Activated B cell treated with CpG ODN at 0.5 μM for 24 hours (primary cell): ENCODE results near the gene PML. TPM values are rescaled to one million over a fixed set of nuclear protein-coding genes. Genes with fewer than 3 reads are reported as not detected.

Experiments used
- ATAC-seq: fragments of 200-7000 bp; cut with Tn5 transposase; one replicate; pipeline ENCODE4 v1.10.0; 2021; ENCODE audit warnings: low read depth, mild to moderate bottlenecking, moderate library complexity
- CTCF ChIA-PET: fragments of 350-600 bp; sonication (Branson Sonifier 250); formaldehyde crosslinking; loops from one replicate; lab custom pipeline; 2021; ENCODE audit warnings: antibody characterized with exemption; lab: Charles Lee
- POLR2A ChIA-PET: fragments of 350-600 bp; sonication (Branson Sonifier 250); formaldehyde crosslinking; loops from one replicate; lab custom pipeline; 2021; ENCODE audit warnings: antibody characterized with exemption; lab: Charles Lee
- DNase-seq: peaks from one replicate; pipeline ENCODE4 v3.0.0; 2022
- H3K27ac Mint-ChIP-seq: one replicate; pipeline ENCODE4 v1.8.0; 2020; ENCODE audit warnings: mixed read lengths
- H3K27me3 Mint-ChIP-seq: one replicate; pipeline ENCODE4 v1.8.0; 2021; ENCODE audit warnings: mixed read lengths
- H3K36me3 Mint-ChIP-seq: one replicate; pipeline ENCODE4 v1.8.0; 2021; ENCODE audit warnings: low read depth, mixed read lengths
- H3K4me1 Mint-ChIP-seq: one replicate; pipeline ENCODE4 v1.8.0; 2021; ENCODE audit warnings: mixed read lengths
- H3K4me3 Mint-ChIP-seq: one replicate; pipeline ENCODE4 v1.8.0; 2020; ENCODE audit warnings: mild to moderate bottlenecking, mixed read lengths
- H3K9me3 Mint-ChIP-seq: one replicate; pipeline ENCODE4 v1.8.0; 2020; ENCODE audit warnings: mixed read lengths
- CTCF ChIP-seq: fragments of 200-600 bp; IDR thresholded peaks from one replicate; pipeline ENCODE4 v1.8.0; 2022; ENCODE audit warnings: antibody characterized with exemption, mild to moderate bottlenecking
- intact Hi-C: fragments of 100-400 bp; cut with micrococcal nuclease; formaldehyde crosslinking; loops from one replicate; pipeline ENCODE4 v1.15.1; 2024
- total RNA-seq: library from RNA; stranded (reverse); gene quantifications from 2 replicates; pipeline ENCODE4 v1.2.3, GENCODE V29; 2022

The PML gene
- total RNA-seq, 1 donor from 2014 or later = 62.4 TPM

DNA sequence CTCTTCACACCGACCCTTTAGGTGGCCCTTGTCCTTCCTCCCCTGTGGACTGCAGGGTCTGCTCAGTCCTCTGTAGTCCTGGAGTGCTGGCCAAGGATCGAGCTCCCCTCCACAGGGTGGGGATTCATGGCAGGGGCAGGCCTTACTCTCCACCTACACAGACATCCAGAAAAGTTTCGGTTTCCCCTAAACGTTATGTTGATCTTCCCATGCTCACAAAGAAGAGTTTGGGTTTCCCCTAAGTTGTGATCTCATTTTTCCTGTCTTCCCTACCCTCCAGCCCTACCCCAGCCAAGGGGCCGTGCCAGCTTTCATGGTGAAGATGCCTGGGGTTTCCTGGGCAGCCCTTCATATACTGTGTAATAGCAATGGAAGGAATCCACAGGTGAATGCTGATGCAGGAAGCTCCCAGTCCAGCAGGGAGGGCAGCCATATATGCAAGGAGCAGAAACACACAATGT lies 12.7 kb upstream of the PML start:
- no peak for DNase-seq
- TF ChIP-seq CTCF = no peak
- POLR2A ChIA-PET = interaction anchor here (2.5 kb wide), 1 partner anchor 13 kb away, joined by 11 read pairs; the partner anchor contains the start of gene PML
- CTCF ChIA-PET = interaction anchor here (2.4 kb wide), 1 partner anchor 8 kb away, joined by 10 read pairs; no protein-coding TSS in a partner anchor
- peak overlapping the region; percentile 75 for H3K27ac Mint-ChIP-seq
- peaks cover 5% of the 10 kb centered on the region for H3K36me3 Mint-ChIP-seq
- peaks cover 56% of the 10 kb centered on the region for H3K4me1 Mint-ChIP-seq
- intact Hi-C loops = no loop called here
- H3K27me3 Mint-ChIP-seq = no peaks in the 10 kb centered on the region
- ATAC-seq = no peak
- H3K4me3 Mint-ChIP-seq = peak overlapping the region; percentile 53
- H3K9me3 Mint-ChIP-seq = no peaks in the 10 kb centered on the region

DNA sequence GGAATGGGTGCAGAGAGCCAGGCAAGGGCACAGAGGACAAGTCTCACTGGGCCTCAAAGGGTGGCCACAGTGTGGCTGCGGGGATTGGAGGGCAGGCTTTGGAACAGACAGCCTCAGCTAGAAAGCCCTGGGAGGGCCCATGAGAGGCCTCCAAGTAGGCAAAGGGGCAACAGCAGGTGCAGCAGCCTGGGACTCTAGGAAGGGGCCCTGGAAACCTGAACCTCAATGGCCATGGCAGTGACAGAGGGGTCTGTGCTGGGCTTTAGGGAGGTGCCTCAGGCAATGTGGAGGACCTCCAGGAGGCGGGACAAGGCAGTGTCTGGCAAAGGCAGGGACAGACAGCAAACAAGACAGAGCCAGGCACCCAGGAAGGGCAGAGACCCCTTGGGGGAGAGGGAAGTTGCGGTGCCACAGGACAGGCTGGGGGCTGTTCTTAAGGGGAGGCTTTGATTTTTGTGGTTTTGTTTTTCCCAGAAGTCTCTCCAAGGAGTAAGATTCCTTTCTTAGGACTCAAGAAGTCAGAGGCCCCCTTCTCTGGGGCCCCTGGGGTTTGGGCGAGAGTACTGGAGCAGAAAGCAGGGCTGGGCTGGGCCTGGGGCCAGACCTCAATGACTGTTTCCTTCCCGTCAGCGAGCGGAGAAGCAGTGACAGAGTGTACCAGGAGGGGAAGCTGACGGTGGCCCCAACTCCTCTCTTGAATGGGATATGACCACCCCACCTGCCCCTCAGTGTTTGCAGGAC lies 12.1 kb upstream of the PML start:
- Mint-ChIP-seq H3K4me1 (peaks cover 62% of the 10 kb centered on the region), H3K9me3 (no peaks in the 10 kb centered on the region), H3K4me3 (peak overlapping the region; percentile 53), H3K36me3 (peaks cover 5% of the 10 kb centered on the region), H3K27ac (peak overlapping the region; percentile 75), H3K27me3 (no peaks in the 10 kb centered on the region)
- DNase-seq (no peak), ATAC-seq (peak; percentile 92)
- TF ChIP-seq CTCF = no peak
- CTCF ChIA-PET = interaction anchor here (2.4 kb wide), 1 partner anchor 9 kb away, joined by 10 read pairs; no protein-coding TSS in a partner anchor
- POLR2A ChIA-PET = interaction anchor here (0.6 to 2.5 kb wide), 2 partner anchors 11 to 12 kb away, joined by 4 to 11 read pairs; partner anchors contain the start of gene PML
- intact Hi-C loops = no loop called here

DNA sequence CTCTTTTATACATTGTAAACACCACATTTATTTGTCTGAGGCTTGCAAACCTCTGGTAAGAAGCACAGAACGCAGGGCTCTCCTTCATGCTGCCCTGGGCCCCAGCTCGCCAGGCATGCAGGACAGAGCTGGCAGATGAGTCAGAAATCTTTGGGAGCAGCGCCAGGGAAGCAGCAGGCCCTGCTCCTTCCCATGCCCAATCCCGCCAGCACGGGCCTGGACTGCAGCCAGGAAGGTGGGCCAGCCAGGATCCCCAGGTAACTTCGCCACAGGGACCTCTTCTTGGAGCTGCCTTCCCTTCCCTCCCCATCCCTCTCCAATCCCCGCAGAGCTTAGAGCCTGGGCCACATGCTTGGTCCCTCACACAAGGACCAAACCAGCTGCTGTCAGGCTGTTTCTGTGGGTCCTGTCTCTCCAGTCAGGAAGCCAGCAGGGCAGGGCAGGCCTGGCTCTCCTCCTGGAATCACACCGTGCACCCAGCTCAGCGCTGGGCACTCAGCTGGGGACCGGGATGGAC lies 11.2 kb upstream of the PML start:
- no peaks in the 10 kb centered on the region for H3K27me3 Mint-ChIP-seq
- ATAC-seq = no peak
- peaks cover 5% of the 10 kb centered on the region for H3K36me3 Mint-ChIP-seq
- no peaks in the 10 kb centered on the region for H3K9me3 Mint-ChIP-seq
- H3K27ac Mint-ChIP-seq = no peak overlapping the region
- no peak for DNase-seq
- H3K4me1 Mint-ChIP-seq = peaks cover 71% of the 10 kb centered on the region
- no peak overlapping the region for H3K4me3 Mint-ChIP-seq
- TF ChIP-seq CTCF = no peak
- POLR2A ChIA-PET = interaction anchor here (0.6 to 2.5 kb wide), 2 partner anchors 10 to 11 kb away, joined by 4 to 11 read pairs; partner anchors contain the start of gene PML
- CTCF ChIA-PET = interaction anchor here (1.5 to 2.4 kb wide), 2 partner anchors 10 to 11 kb away, joined by 3 to 10 read pairs; partner anchors contain the start of gene PML
- intact Hi-C loops = no loop called here

- ATAC-seq = no peak
- POLR2A ChIA-PET = interaction anchor here (2.5 kb wide), 1 partner anchor 11 kb away, joined by 11 read pairs; the partner anchor contains the start of gene PML
- CTCF ChIA-PET = interaction anchor here (1.5 to 2.4 kb wide), 2 partner anchors 10 kb away, joined by 3 to 10 read pairs; partner anchors contain the start of gene PML
- Mint-ChIP-seq H3K4me1 (peaks cover 75% of the 10 kb centered on the region), H3K36me3 (peaks cover 5% of the 10 kb centered on the region), H3K27ac (peak overlapping the region; percentile 76), H3K27me3 (no peaks in the 10 kb centered on the region), H3K4me3 (no peak overlapping the region), H3K9me3 (no peaks in the 10 kb centered on the region)
- TF ChIP-seq CTCF = no peak
- intact Hi-C loops = no loop called here
- DNase-seq = no peak
Measured at GRCh38 chr15:73983773-73984172, 10.7 kb upstream of the PML start.
